Measurements from ENCODE around the gene UBQLN4. TPM values are rescaled to one million over a fixed set of nuclear protein-coding genes. Genes with fewer than 3 reads are reported as not detected.

The UBQLN4 gene
- total and polyA plus RNA-seq, 2 donors (not counting 3 experiments of a cell fraction or from before 2014, with no cell fraction given) = 50.5 to 50.8 TPM

DNA sequence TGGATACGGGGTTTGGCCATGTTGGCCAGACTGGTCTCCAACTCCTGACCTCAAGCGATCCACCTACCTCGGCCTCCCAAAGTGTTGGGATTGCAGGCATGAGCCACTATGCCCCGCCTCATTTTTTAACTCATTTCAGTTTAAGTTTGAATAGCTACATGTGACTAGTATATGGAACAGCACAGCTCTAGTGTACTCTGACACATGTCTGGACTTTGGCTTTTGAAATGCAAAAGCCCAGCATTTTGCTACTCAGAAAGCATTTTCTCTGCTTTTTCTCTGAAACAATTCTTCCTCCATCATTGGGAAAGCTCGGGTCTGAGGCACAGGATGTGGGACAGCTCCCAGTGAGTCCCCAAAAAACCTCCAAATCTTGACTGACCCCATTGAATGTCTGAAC, 28.8 kb downstream of the UBQLN4 start:
- dilution Hi-C loops (cut with MboI; ENCODE audit: extremely low pct_ligation_motif_present, low sequenced_read_pairs) = no loop called here
- Histone ChIP-seq H3K27me3 (ENCODE audit: control insufficient read depth in 2 of 2, insufficient read depth in 2 of 2, low read length in 2 of 2) (no peaks in the 10 kb centered on the region), H3K4me3 (replicated peaks in 1 of 3; ENCODE audit: insufficient read depth in 1 of 3, low read depth in 1 of 3, low read length in 3 of 3) (no peak overlapping the region), H3K27ac (ENCODE audit: insufficient read depth, low read depth, low read length) (no peak overlapping the region), H3K9me1 (replicated peaks; ENCODE audit: control insufficient read depth, extremely low read depth, insufficient read depth, low read length) (no peaks in the 10 kb centered on the region), H2AFZ (ENCODE audit: low read depth, low read length) (no peak overlapping the region), H3K4me2 (ENCODE audit: insufficient read depth, low read length) (no peak overlapping the region), H3K4me1 (ENCODE audit: control insufficient read depth, extremely low read depth, insufficient read depth, low read length) (peaks cover 5% of the 10 kb centered on the region), H4K20me1 (replicated peaks; ENCODE audit: control insufficient read depth, extremely low read depth, insufficient read depth, low read length) (no peaks in the 10 kb centered on the region), H3K79me2 (ENCODE audit: control insufficient read depth, insufficient read depth, low read length) (peaks cover 7% of the 10 kb centered on the region), H3K36me3 (ENCODE audit: control insufficient read depth in 2 of 2, extremely low read depth in 1 of 2, insufficient read depth in 2 of 2, low read length in 2 of 2) (no peaks in the 10 kb centered on the region), H3K9ac (replicated peaks; ENCODE audit: extremely low read depth, insufficient read depth, low read length) (no peak overlapping the region), H3K9me3 (replicated peaks; ENCODE audit: control insufficient read depth, insufficient read depth, low read length) (no peaks in the 10 kb centered on the region)
- intact Hi-C loops (cut with micrococcal nuclease) = no loop called here
- FAIRE-seq = no peak
- ChIA-PET CTCF (interaction anchor here (1.0 to 2.6 kb wide), 5 partner anchors 13 to 45 kb away, joined by 3 to 92 read pairs (median 6); no protein-coding TSS in a partner anchor), POLR2A (no interaction called here)
- TF ChIP-seq JUN (IDR thresholded peaks at IDR 0.05; ENCODE audit: borderline replicate concordance, insufficient read depth, insufficient read length, low read depth) (no peak), MYC (IDR thresholded peaks at IDR 0.05; ENCODE audit: low read depth, low read length) (no peak), POLR2AphosphoS5 (IDR thresholded peaks at IDR 0.05; ENCODE audit: insufficient read depth, low read depth, low read length) (no peak), POLR2A (IDR thresholded peaks at IDR 0.05; ENCODE audit: low read depth, low read length) (no peak)
- TF ChIP-seq, protein P1, sequence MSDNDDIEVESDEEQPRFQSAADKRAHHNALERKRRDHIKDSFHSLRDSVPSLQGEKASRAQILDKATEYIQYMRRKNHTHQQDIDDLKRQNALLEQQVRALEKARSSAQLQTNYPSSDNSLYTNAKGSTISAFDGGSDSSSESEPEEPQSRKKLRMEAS (IDR thresholded peaks at IDR 0.05; ENCODE audit: insufficient read depth, insufficient read length) = no peak
- TF ChIP-seq, protein P2, sequence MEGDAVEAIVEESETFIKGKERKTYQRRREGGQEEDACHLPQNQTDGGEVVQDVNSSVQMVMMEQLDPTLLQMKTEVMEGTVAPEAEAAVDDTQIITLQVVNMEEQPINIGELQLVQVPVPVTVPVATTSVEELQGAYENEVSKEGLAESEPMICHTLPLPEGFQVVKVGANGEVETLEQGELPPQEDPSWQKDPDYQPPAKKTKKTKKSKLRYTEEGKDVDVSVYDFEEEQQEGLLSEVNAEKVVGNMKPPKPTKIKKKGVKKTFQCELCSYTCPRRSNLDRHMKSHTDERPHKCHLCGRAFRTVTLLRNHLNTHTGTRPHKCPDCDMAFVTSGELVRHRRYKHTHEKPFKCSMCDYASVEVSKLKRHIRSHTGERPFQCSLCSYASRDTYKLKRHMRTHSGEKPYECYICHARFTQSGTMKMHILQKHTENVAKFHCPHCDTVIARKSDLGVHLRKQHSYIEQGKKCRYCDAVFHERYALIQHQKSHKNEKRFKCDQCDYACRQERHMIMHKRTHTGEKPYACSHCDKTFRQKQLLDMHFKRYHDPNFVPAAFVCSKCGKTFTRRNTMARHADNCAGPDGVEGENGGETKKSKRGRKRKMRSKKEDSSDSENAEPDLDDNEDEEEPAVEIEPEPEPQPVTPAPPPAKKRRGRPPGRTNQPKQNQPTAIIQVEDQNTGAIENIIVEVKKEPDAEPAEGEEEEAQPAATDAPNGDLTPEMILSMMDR (IDR thresholded peaks at IDR 0.05; ENCODE audit: extremely low read depth in 1 of 2, insufficient read depth in 1 of 2, low read depth in 1 of 2, low read length in 2 of 2) = no peak
- DNase-seq (ENCODE audit: low read depth, low spot score) = no peak
- BruUV-seq (replicated peaks) = no TSS peak

Measured in endothelial cell of umbilical vein (primary cell).